B cell (primary cell): ENCODE data around the gene CNR2. TPM values are rescaled to one million over a fixed set of nuclear protein-coding genes. Genes with fewer than 3 reads are reported as not detected.

Source experiments
- ATAC-seq: fragments of 200-7000 bp; cut with Tn5 transposase; one replicate; pipeline ENCODE4 v1.10.0; 2021; ENCODE audit warnings: low read depth, mild to moderate bottlenecking, moderate number of reproducible peaks, moderate library complexity
- CTCF ChIA-PET: fragments of 350-600 bp; sonication (Branson Sonifier 250); formaldehyde crosslinking; loops from one replicate; lab custom pipeline; 2021; ENCODE audit warnings: antibody characterized with exemption, inconsistent platforms; lab: Charles Lee
- POLR2A ChIA-PET: fragments of 350-600 bp; sonication (Branson Sonifier 250); formaldehyde crosslinking; loops from one replicate; lab custom pipeline; 2021; ENCODE audit warnings: antibody characterized with exemption; lab: Charles Lee
- DNase-seq: peaks from one replicate; pipeline ENCODE4 v3.0.0; 2013
- H2AFZ ChIP-seq: 2 replicates; pipeline ENCODE4 v1.6.1; 2012; ENCODE audit warnings: mild to moderate bottlenecking, low read depth, low read length; ENCODE audit not compliant: insufficient read depth, poor library complexity, severe bottlenecking
- H3K27ac ChIP-seq, 2 donors: 1 replicate in 1 of 2; 2 replicates in 1 of 2; pipeline ENCODE4 v1.5.1; 2012 to 2013; ENCODE audit warnings: low read length in 2 of 2, mild to moderate bottlenecking in 2 of 2, moderate library complexity in 1 of 2
- H3K27me3 ChIP-seq, 4 experiments: fragments of 200-600 bp in 1 of 4; sonication (generic) in 1 of 4; replicated peaks in 1 of 4; 1 replicate in 2 of 4; 2 replicates in 2 of 4; pipeline versions ENCODE4 v1.6.1 to v1.7.0; 2013 to 2016; ENCODE audit warnings: low read length in 3 of 4, mild to moderate bottlenecking in 2 of 4, mixed read lengths in 1 of 4, moderate library complexity in 1 of 4; ENCODE audit not compliant: insufficient read depth in 4 of 4, control insufficient read depth in 3 of 4; ENCODE audit errors: control extremely low read depth in 1 of 4
- H3K36me3 ChIP-seq, 2 experiments: replicated peaks in 1 of 2; 1 replicate in 1 of 2; 2 replicates in 1 of 2; pipeline versions ENCODE4 v1.6.1 to v1.7.1; 2013; ENCODE audit warnings: low read length in 1 of 2; ENCODE audit not compliant: insufficient read depth in 2 of 2, control insufficient read depth in 1 of 2; ENCODE audit errors: control extremely low read depth in 1 of 2, extremely low read depth in 1 of 2
- H3K4me1 ChIP-seq, 2 donors: fragments of 200-600 bp in 1 of 2; sonication (generic) in 1 of 2; 1 replicate in 1 of 2; 2 replicates in 1 of 2; pipeline versions ENCODE4 v1.5.1 to v1.6.1; 2013 to 2017; ENCODE audit warnings: low read length in 2 of 2; ENCODE audit not compliant: control insufficient read depth in 2 of 2, insufficient read depth in 2 of 2
- H3K4me2 ChIP-seq: replicated peaks from 2 replicates; pipeline ENCODE3; 2012; ENCODE audit warnings: mild to moderate bottlenecking, low read depth, low read length; ENCODE audit not compliant: poor library complexity, severe bottlenecking
- H3K4me3 ChIP-seq, 5 experiments: fragments of 200-600 bp in 1 of 5; sonication (generic) in 1 of 5; 1 replicate in 3 of 5; 2 replicates in 2 of 5; pipeline versions ENCODE4 v1.5.1 to v1.7.0; 2011 to 2016; ENCODE audit warnings: low read length in 4 of 5, mild to moderate bottlenecking in 4 of 5, low read depth in 2 of 5, control low read depth in 1 of 5, moderate library complexity in 1 of 5; ENCODE audit not compliant: insufficient read depth in 1 of 5; ENCODE audit errors: control extremely low read depth in 1 of 5, extremely low read depth in 1 of 5
- H3K79me2 ChIP-seq: fragments of 200-600 bp; sonication (generic); one replicate; pipeline ENCODE4 v1.6.0; 2016; ENCODE audit warnings: low read length; ENCODE audit not compliant: control insufficient read depth, insufficient read depth
- H3K9ac ChIP-seq: fragments of 200-600 bp; sonication (generic); 2 replicates; pipeline ENCODE4 v1.6.1; 2017; ENCODE audit warnings: mild to moderate bottlenecking, low read length, moderate library complexity
- H3K9me3 ChIP-seq, 3 donors: one replicate each; pipeline versions ENCODE4 v1.6.1 to v1.7.1; 2013; ENCODE audit warnings: low read length in 2 of 3; ENCODE audit not compliant: control insufficient read depth in 2 of 3, insufficient read depth in 1 of 3; ENCODE audit errors: control extremely low read depth in 1 of 3
- H4K20me1 ChIP-seq: 2 replicates; pipeline ENCODE4 v1.6.0; 2012; ENCODE audit warnings: mild to moderate bottlenecking, low read length; ENCODE audit not compliant: insufficient read depth, control insufficient read depth, poor library complexity, severe bottlenecking
- H3K27ac Mint-ChIP-seq: one replicate; pipeline ENCODE4 v1.8.0; 2021; ENCODE audit warnings: mixed read lengths
- H3K27me3 Mint-ChIP-seq: one replicate; pipeline ENCODE4 v1.8.0; 2021; ENCODE audit warnings: mixed read lengths
- H3K4me1 Mint-ChIP-seq: one replicate; pipeline ENCODE4 v1.8.0; 2021; ENCODE audit warnings: mixed read lengths
- H3K4me3 Mint-ChIP-seq: one replicate; pipeline ENCODE4 v1.8.0; 2021; ENCODE audit warnings: mixed read lengths
- H3K9me3 Mint-ChIP-seq: one replicate; pipeline ENCODE4 v1.8.0; 2022; ENCODE audit warnings: mixed read lengths; ENCODE audit not compliant: insufficient read depth
- CTCF ChIP-seq: fragments of 200-600 bp; IDR thresholded peaks from one replicate; pipeline ENCODE4 v1.8.0; 2022; ENCODE audit warnings: antibody characterized with exemption, mild to moderate bottlenecking
- EZH2 ChIP-seq: IDR thresholded peaks from 2 replicates; pipeline ENCODE4 v1.6.1; 2012; ENCODE audit warnings: borderline replicate concordance, low read depth, mild to moderate bottlenecking, moderate library complexity, low read length; ENCODE audit not compliant: insufficient read depth, poor library complexity, severe bottlenecking
- WGBS: methylation state at CpG from one replicate; pipeline ENCODE4 v1.1.5; 2013; ENCODE audit warnings: missing lambda C conversion rate; ENCODE audit not compliant: insufficient coverage; 5-methylcytosine and 5-hydroxymethylcytosine counted together
- intact Hi-C: fragments of 100-400 bp; cut with micrococcal nuclease; formaldehyde crosslinking; loops from one replicate; pipeline ENCODE4 v1.10.0; 2022
- polyA plus RNA-seq: library from polyadenylated mRNA; depleted of rRNA; stranded (reverse); fragments of >200 nt; gene quantifications from 2 replicates; pipeline ENCODE4 v1.2.3, GENCODE V29; 2012
- total RNA-seq, 2 donors: library from RNA; stranded (reverse); fragments of 120-200 nt in 1 of 2; gene quantifications; 1 replicate in 1 of 2; 2 replicates in 1 of 2; pipeline versions ENCODE4 v1.2.3 to v1.2.4, GENCODE V29; 2013 to 2022

CNR2 gene
- total and polyA plus RNA-seq, 2 donors (not counting 1 experiment from before 2014, with no cell fraction given) = 45.6 to 63.4 TPM

GRCh38 chr1:23916209-23917131 is 3.3 kb upstream of the CNR2 start:
- H3K27ac ChIP-seq = peak overlapping the region; percentile 48 to 77
- Mint-ChIP-seq H3K9me3 (no peaks in the 10 kb centered on the region), H3K27me3 (no peaks in the 10 kb centered on the region), H3K4me3 (peak overlapping the region; percentile 47), H3K4me1 (peaks cover 64% of the 10 kb centered on the region), H3K27ac (peak overlapping the region; percentile 90)
- no peaks in the 10 kb centered on the region for H3K27me3 ChIP-seq
- H4K20me1 ChIP-seq = no peaks in the 10 kb centered on the region
- TF ChIP-seq EZH2 (no peak), CTCF (peak; percentile 80)
- H3K4me2 ChIP-seq = peak overlapping the region; percentile 71
- peaks cover 0 to under 1% of the 10 kb centered on the region in 2 experiments for H3K36me3 ChIP-seq
- peak overlapping the region in 2 of 5 experiments; percentile 22 to 50 for H3K4me3 ChIP-seq
- DNase-seq (peak; percentile 86), ATAC-seq (peak; percentile 53)
- H3K9ac ChIP-seq = peak overlapping the region; percentile 31
- ChIA-PET CTCF (interaction anchor here (0.5 to 4.7 kb wide), 60 partner anchors 9 to 477 kb away, joined by 3 to 199 read pairs (median 5); partner anchors contain the start of genes ELOA, FUCA1, LYPLA2 and PITHD1), POLR2A (interaction anchor here (0.6 to 3.4 kb wide), 14 partner anchors 9 to 380 kb away, joined by 3 to 18 read pairs (median 4); partner anchors contain the start of genes GALE and PNRC2)
- peaks cover 52 to 72% of the 10 kb centered on the region in 2 donors for H3K4me1 ChIP-seq
- H2AFZ ChIP-seq = peak overlapping the region; percentile 35
- peaks cover 0 to 3% (median 0%) of the 10 kb centered on the region in 3 donors for H3K9me3 ChIP-seq
- intact Hi-C loops = loop anchor here (1.0 to 5.0 kb wide), 7 partner anchors 8 to 224 kb away; partner anchors contain the start of genes FUCA1, HMGCL and RPL11
- WGBS = 4% methylated on average over 9 of the region's 12 CpGs
- H3K79me2 ChIP-seq = peaks cover 31% of the 10 kb centered on the region
